ENCODE data around the gene SNAPIN.

The SNAPIN gene

DNA sequence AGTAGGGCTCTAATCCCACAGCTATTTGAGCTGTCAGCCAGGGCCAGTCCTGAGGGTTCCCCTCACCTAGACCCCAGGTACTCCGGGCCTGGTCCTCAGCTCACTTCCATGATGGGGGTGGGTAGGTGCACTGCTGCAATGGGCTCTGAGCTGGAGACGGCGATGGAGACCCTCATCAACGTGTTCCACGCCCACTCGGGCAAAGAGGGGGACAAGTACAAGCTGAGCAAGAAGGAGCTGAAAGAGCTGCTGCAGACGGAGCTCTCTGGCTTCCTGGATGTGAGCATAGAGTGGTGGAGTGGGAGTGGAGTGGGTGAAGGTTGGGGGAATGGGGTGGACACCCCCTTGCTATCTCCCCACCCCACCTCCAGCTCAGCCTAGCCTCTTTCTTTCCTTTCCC lies 28.1 kb upstream of the SNAPIN start:
- no peak for DNase-seq (ENCODE audit: low read depth)
- TF ChIP-seq, protein P1, sequence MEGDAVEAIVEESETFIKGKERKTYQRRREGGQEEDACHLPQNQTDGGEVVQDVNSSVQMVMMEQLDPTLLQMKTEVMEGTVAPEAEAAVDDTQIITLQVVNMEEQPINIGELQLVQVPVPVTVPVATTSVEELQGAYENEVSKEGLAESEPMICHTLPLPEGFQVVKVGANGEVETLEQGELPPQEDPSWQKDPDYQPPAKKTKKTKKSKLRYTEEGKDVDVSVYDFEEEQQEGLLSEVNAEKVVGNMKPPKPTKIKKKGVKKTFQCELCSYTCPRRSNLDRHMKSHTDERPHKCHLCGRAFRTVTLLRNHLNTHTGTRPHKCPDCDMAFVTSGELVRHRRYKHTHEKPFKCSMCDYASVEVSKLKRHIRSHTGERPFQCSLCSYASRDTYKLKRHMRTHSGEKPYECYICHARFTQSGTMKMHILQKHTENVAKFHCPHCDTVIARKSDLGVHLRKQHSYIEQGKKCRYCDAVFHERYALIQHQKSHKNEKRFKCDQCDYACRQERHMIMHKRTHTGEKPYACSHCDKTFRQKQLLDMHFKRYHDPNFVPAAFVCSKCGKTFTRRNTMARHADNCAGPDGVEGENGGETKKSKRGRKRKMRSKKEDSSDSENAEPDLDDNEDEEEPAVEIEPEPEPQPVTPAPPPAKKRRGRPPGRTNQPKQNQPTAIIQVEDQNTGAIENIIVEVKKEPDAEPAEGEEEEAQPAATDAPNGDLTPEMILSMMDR (conservative IDR thresholded peaks at IDR 0.05; ENCODE audit: low read depth, low read length), result no peak
- no peak overlapping the region for H3K4me3 ChIP-seq (ENCODE audit: low read depth, low read length)

DNA sequence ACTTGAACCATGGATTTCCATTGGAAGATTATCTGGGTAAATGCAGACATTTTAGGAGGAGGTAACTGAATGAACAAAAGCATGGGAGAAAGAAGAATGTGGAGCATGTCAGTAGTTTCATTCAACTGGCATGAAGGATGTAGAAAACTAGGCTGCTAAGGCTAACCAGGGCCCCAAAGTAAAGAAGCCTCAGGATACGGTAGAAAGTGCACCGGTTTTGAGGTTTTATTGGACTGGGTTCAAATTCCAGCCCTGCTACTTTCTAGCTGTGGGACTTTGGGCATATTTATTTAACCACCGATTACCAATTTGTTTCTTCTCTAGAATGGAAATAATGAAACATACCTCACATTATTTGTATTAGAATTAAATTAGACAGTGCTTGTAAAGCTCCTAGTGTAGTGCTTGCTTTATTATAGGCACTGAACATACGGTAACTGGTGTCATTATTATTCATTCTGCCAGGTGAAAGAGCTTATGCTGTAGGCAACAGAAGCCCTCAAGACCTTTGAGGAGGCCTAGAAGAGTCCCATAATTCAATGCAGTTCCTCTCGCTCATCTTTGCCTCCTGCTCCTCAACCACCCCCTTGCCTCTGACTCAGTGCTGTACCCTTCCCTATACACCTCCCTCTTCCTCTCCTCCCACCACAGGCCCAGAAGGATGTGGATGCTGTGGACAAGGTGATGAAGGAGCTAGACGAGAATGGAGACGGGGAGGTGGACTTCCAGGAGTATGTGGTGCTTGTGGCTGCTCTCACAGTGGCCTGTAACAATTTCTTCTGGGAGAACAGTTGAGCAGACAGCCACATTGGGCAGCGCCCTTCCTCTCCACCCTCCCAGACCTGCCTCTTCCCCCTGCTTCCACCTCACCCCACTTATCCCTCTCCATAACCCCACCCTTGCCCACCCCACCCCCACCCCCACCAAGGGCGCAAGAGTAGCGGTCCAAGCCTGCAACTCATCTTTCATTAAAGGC lies 27.2 kb upstream of the SNAPIN start:
- TF ChIP-seq, protein P1 (conservative IDR thresholded peaks at IDR 0.05; ENCODE audit: low read depth, low read length), result no peak
- no peak overlapping the region for H3K4me3 ChIP-seq (ENCODE audit: low read depth, low read length)
- DNase-seq (ENCODE audit: low read depth), result no peak

DNA sequence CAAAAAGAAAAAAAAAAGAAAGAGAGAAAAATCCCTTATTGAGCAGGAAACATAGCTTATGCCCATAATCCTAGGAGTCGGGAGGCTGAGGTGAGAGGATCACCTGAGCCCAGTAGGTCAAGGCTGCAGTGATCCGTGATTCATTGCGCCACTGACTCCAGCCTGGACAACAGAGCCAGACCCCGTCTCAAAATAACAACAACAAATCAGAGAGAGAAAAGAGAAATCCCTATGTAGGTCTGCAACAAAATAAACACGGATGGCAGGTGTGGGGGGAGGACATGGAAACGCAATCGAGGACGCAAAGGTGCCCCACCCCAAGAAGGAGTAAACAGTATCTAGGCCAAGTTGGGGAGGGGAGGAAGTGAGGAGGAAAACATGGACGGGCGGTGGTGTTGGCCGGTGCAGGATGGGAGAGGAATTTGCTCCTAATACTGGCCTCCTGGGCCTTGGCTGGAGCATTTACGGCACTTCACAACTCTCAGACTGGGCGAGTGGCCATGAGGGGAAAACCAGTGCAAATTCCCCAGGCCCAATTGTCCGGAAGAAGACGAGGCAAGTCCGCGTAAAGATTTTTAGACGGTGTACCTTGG lies 25.2 kb upstream of the SNAPIN start:
- peak overlapping the region; percentile 42 for H3K4me3 ChIP-seq (ENCODE audit: low read depth, low read length)
- TF ChIP-seq, protein P1 (conservative IDR thresholded peaks at IDR 0.05; ENCODE audit: low read depth, low read length), result no peak
- DNase-seq (ENCODE audit: low read depth), result no peak

DNA sequence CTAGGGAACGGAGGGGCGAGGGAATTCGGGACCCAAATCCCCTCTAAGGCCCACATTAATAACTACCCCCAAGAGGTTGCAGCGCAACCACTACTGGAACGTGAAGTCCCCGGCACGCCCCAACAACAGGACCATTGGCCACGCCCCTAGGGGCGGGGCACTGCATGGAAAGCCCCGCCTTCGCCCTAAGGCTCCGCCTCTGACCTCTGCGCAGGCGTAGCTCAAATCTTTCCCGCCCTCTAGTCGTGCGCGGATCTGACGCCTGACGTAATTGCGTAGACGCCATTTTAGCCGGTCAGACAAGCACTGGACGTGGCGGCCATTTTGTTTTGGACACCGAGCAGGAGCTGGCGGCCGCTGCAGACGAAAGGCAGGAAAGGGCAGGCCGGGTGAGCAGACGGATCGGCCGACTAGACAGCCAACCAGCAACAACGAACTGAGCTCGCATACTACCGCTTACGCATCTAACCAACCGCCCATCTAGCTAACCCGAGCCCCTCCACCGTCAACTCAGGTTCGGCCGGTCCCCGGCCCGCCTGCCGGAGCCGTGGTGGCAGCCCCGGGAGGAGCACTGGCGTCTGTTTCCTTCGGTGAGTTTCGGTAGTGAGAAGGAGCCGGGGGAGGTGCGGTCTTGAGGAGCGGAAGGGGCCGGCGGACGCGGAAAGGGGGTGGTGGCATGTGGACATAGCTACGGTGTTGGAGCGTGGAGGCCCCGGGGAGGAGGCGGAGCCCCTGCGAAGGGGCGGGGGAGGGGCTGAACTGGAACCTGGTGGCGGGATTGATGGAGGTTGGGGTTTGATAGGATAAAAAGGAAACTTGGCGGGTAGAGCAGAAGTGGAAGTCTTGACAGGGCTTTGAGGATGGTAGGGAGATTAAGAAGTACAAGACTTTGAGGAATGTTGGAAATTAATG lies 24.5 kb upstream of the SNAPIN start, which contains the start of gene CHTOP:
TSS of gene CHTOP (plus strand) at position 313 of the 912 bp plus-strand sequence. CDS start 2,523 bp downstream, outside the sequence.
- peak; percentile 99 for DNase-seq (ENCODE audit: low read depth)
- peak within 1 kb of the TSS; percentile 100 for H3K4me3 ChIP-seq (ENCODE audit: low read depth, low read length)
- TF ChIP-seq, protein P1 (conservative IDR thresholded peaks at IDR 0.05; ENCODE audit: low read depth, low read length), result no peak

DNA sequence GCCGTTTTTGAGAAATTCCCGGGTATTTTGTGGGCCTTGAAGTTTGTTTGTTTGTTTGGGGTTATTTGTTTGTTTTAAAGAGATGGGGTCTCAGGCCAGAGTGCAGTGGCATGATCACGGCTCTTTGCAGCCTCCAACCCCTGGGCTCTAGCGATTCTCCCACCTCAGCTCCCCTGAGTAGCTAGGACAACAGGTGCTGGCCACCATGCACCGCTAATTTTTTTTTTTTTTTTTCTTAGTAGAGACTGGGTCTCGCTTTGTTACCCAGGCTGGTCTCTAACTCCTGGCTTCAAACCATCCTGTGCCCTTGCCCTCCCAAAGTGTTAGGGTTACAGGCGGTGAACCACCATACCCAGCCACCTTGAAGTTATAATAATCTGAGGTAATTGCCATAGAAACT lies 22.6 kb upstream of the SNAPIN start:
- peak overlapping the region; percentile 16 for H3K4me3 ChIP-seq (ENCODE audit: low read depth, low read length)
- DNase-seq (ENCODE audit: low read depth), result no peak
- TF ChIP-seq, protein P1 (conservative IDR thresholded peaks at IDR 0.05; ENCODE audit: low read depth, low read length), result no peak

DNA sequence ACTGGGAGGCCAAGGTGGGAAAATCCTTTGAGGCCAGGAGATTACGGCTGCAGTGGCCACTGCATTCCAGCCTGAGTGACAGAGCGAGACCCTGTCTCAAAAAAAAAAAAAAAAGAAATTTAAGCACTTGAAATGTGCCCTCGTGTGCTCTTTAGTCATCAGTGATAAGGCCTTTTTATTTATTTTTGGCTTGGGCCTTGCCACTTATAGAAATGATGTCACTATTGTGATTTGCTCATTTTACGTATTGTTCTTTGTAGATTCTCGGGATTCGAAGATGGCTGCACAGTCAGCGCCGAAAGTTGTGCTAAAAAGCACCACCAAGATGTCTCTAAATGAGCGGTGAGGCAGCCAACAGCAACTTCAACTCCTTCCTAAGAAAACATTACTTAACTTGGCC lies 22.2 kb upstream of the SNAPIN start:
- no peak overlapping the region for H3K4me3 ChIP-seq (ENCODE audit: low read depth, low read length)
- no peak for DNase-seq (ENCODE audit: low read depth)
- TF ChIP-seq, protein P1 (conservative IDR thresholded peaks at IDR 0.05; ENCODE audit: low read depth, low read length), result no peak
